Effector memory CD8-positive, alpha-beta T cell (primary cell): Measurements from ENCODE around the gene EBF3.

Experiments
- ATAC-seq: fragments of 150-1000 bp; cut with Tn5 transposase; replicated peaks from 2 replicates; pipeline ENCODE4 v1.10.0; 2021; ENCODE audit warnings: mild to moderate bottlenecking, moderate library complexity
- DNase-seq, 3 experiments: peaks; one replicate each; pipeline ENCODE4 v3.0.0; 2021
- H3K27ac Mint-ChIP-seq, 2 donors: one replicate each; pipeline ENCODE4 v1.8.0; 2022; ENCODE audit warnings: mild to moderate bottlenecking in 2 of 2, mixed read lengths in 2 of 2, moderate library complexity in 2 of 2
- H3K27me3 Mint-ChIP-seq, 2 donors: one replicate each; pipeline ENCODE4 v1.8.0; 2022; ENCODE audit warnings: mixed read lengths in 2 of 2
- H3K36me3 Mint-ChIP-seq: one replicate; pipeline ENCODE4 v1.8.0; 2022; ENCODE audit warnings: mild to moderate bottlenecking, moderate library complexity, mixed read lengths; ENCODE audit not compliant: insufficient read depth
- H3K4me1 Mint-ChIP-seq, 2 donors: one replicate each; pipeline ENCODE4 v1.8.0; 2022; ENCODE audit warnings: low read depth in 2 of 2, mixed read lengths in 2 of 2
- H3K4me3 Mint-ChIP-seq, 2 donors: one replicate each; pipeline ENCODE4 v1.8.0; 2022; ENCODE audit warnings: mild to moderate bottlenecking in 2 of 2, mixed read lengths in 2 of 2, moderate library complexity in 2 of 2
- H3K9me3 Mint-ChIP-seq, 2 donors: one replicate each; pipeline ENCODE4 v1.8.0; 2022; ENCODE audit warnings: mixed read lengths in 2 of 2

Gene EBF3

GRCh38 chr10:129788215-129788614 lies 175.9 kb downstream of the EBF3 start:
- Mint-ChIP-seq H3K27me3 (no peaks in the 10 kb centered on the region), H3K4me3 (no peak overlapping the region), H3K36me3 (peaks cover 2% of the 10 kb centered on the region), H3K27ac (no peak overlapping the region), H3K4me1 (no peaks in the 10 kb centered on the region), H3K9me3 (peaks cover 18 to 20% of the 10 kb centered on the region in 2 donors)
- DNase-seq = no peak
- no peak for ATAC-seq

DNA sequence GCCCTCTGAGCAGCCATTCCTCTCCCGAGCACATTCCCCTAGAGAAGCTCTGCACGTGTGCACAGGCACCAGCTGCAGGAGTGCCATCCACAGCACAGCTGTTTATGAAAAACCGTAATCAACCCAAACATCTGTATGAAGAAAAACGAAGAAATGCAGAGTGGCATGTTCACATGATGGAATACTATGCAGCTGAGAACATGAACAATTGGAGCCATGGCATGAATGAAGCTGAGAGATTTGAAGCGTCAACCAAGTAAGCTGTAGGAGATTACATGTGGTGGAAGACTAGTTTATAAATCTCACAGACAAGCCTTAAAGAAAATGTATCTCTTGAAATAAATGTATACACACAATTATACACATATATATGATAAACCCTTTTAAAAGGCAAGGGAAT lies 176.5 kb downstream of the EBF3 start:
- no peak overlapping the region for H3K4me3 Mint-ChIP-seq
- no peaks in the 10 kb centered on the region for H3K4me1 Mint-ChIP-seq
- H3K27ac Mint-ChIP-seq = no peak overlapping the region
- H3K27me3 Mint-ChIP-seq = no peaks in the 10 kb centered on the region
- ATAC-seq (no peak), DNase-seq (no peak)
- H3K36me3 Mint-ChIP-seq = peaks cover 2% of the 10 kb centered on the region
- peaks cover 14 to 25% of the 10 kb centered on the region in 2 donors for H3K9me3 Mint-ChIP-seq

DNA sequence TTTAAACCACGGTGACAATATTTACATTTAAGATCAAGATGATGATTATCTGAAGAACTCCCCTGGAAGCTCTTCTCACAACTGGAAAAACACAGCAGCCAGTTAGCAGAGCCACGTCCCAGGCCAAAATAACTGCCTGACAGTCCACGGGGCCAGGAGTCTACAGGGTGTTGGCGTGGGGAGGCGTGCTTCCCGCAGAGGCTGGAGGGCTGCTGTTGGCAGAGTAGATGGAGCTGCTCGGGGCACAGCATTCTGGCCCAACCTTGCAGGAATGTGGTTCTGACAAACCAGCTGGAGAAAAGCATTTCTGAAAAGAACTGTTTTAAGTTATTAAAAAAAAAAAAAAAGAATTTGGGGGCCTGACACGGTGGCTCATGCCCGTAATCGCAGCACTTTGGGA lies 177.9 kb downstream of the EBF3 start:
- peaks cover 13 to 29% of the 10 kb centered on the region in 2 donors for H3K9me3 Mint-ChIP-seq

GRCh38 chr10:129785536-129785981 lies 178.5 kb downstream of the EBF3 start:
- DNase-seq (no peak), ATAC-seq (no peak)
- Mint-ChIP-seq H3K27ac (no peak overlapping the region), H3K4me1 (no peaks in the 10 kb centered on the region), H3K4me3 (no peak overlapping the region), H3K9me3 (peaks cover 11 to 29% of the 10 kb centered on the region in 2 donors), H3K36me3 (peaks cover 2% of the 10 kb centered on the region), H3K27me3 (no peaks in the 10 kb centered on the region)

More for the DNA sequence above, 177.9 kb downstream of the EBF3 start:
- Mint-ChIP-seq H3K27ac (no peak overlapping the region), H3K4me1 (no peaks in the 10 kb centered on the region), H3K36me3 (peaks cover 2% of the 10 kb centered on the region), H3K27me3 (no peaks in the 10 kb centered on the region), H3K4me3 (no peak overlapping the region)
- ATAC-seq = no peak
- DNase-seq = no peak
